Amniotic epithelial cell (primary cell): Measurements from ENCODE around the gene CLIP2.
"Not testable (repeated sequence)": the region's sequence is repeated elsewhere in the genome, so short reads cannot be mapped to it uniquely, and the experiment has no call there.

Experiments
- DNase-seq: peaks from one replicate; pipeline ENCODE4 v3.0.0-alpha.2; 2010; ENCODE audit warnings: low read depth

The CLIP2 gene

DNA sequence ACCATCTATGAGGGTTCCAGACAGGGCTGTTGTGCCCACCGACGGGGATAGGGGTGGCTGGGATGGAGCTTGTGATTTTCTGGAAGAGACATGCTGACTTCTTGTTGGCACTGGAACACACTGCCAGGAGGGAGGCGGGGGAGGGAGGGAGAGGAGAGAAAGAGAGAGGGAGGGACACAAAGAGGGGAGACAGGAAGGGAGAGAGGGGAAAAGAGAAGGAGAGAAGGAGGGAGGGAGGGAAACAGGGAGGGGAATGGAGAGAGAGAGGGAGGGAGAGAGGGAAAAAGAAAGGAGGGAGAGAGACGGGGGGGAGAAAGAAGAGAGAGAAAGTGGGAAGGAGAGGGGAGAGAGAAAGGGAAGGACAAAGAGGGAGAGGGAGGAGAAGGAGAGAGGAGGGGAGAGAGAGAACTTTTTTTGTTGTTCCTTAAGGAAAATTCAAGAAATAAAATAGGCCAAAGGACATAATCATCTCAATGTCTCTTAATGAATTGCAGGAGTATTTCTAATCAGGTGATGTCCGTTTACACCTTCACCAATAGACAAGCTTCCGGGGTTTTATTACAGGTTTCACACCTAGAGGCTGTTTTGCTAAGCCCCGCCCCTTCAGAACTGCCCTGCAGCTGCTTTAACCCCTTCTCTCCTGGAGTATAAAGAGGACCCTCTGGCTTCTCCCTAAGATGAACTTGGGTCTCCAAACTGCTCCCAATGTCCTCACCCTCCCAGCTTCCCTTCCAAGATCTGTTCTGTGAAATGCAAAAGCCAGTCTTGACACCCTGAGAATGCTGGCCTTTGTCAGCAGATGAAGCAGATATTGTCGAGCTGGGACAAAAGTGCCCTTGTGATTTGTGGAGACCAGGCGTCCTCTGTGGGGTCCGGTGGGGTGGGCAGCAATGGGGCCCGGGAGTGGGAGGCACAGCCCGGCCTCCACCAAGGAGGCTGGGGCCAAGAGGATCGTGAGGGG is 82.5 kb downstream of the CLIP2 start:
- peak; percentile 14 for DNase-seq

DNA sequence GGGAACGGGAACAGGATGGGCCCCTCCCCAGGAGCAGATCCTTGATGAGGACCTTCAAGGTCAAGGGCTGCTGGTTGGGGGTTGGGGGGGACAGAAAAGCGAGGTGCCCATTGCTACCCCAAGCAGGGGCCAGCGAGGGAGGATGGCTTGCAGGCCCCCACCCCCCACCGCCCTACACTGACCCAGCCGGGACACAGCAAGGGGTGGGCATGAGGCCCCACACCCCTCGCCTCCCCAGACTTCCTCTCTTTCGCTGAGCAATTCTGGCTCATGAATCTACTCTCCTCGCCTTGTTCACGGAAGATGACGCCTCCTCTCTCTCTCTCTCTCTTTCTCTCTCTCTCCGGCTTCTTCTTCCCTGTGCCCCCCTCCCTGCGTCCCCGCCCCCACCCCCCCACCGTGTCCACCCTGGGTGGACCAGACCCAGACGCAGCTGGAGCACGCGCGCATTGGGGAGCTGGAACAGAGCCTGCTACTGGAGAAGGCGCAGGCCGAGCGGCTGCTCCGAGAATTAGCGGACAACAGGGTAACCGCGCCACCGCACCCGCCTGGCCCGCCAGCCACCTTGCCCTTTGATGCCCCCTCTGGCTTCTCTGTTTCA is 83.4 kb downstream of the CLIP2 start:
- DNase-seq = peak; percentile 22

DNA sequence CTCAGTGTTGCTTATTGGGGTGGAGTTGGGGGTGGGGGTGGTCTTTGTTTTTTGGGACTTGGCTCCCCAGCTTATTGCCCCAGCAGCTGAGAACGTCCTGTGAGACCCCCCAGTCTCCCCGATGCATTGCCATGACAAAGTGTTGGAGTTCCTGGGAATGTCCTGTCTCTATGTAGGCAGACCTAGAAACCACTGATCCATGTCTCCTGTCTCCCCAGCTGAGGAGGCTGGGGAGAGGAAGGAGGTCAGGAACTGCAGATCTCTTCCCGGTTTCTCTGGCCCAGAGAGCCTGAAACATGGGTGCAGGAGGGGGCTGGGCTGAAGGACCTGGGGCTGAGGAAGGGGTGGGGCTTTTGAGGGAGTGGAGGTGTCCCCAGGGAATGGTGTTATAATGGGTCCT is 84.3 kb downstream of the CLIP2 start:
- no peak for DNase-seq

DNA sequence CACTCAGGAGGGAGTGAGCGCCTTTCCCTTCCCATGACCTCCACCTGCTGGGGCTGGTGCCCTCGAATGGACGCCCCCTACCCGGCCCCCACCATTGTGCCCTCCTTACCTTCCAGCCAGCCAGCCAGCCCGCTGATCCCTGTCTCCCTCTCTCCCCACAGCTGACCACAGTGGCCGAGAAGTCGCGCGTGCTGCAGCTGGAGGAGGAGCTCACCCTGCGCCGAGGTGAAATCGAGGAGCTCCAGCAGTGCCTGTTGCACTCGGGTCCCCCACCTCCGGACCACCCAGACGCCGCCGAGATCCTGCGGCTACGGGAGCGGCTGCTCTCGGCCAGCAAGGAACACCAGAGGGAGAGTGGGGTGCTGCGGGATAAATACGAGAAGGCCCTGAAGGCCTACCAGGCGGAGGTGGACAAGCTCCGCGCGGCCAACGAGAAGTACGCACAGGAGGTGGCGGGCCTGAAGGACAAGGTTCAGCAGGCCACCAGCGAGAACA is 86.6 kb downstream of the CLIP2 start:
- no peak for DNase-seq

DNA sequence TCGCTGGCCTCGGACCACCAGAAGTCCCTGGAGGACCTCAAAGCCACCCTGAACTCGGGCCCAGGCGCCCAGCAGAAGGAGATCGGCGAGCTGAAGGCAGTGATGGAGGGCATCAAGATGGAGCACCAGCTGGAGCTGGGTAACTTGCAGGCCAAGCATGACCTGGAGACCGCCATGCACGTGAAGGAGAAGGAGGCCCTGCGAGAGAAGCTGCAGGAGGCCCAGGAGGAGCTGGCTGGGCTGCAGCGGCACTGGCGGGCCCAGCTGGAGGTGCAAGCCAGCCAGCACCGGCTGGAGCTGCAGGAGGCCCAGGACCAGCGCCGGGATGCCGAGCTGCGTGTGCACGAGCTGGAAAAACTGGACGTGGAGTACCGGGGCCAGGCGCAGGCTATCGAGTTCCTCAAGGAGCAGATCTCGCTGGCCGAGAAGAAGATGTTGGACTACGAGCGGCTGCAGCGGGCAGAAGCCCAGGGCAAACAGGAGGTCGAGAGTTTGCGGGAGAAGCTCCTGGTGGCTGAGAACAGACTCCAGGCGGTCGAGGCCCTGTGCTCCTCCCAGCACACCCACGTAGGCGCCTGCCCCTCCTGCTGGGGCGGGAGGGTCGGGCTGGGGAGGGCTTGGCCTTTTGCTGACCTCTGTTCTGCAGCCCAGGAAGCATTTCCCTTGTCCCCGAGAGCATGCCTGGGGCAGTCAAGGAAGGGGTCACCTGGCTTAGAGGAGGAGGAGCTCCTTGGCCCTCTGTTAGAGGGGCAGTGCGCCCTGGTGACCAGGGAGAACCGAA is 87.2 kb downstream of the CLIP2 start:
- DNase-seq = no peak

DNA sequence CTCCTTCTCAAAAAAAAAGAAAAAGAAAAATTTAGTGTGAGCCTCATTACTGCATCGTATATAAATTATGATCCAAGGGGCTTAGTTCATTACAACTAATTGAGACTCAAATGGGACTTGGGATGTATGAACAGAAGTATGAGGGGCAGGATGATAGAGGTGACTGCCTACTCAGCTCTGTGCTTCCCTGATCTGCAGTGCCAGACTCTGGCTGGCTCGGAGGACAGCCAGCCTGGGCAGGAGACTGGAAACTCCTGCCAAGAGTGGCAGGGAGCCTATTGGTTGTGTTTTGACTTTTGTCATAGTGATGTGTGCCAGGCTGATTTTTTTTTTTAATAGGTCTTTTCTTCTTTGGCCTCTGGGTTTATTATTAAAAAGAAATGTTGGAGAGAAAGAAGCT is 90.7 kb downstream of the CLIP2 start:
- DNase-seq = no peak

DNA sequence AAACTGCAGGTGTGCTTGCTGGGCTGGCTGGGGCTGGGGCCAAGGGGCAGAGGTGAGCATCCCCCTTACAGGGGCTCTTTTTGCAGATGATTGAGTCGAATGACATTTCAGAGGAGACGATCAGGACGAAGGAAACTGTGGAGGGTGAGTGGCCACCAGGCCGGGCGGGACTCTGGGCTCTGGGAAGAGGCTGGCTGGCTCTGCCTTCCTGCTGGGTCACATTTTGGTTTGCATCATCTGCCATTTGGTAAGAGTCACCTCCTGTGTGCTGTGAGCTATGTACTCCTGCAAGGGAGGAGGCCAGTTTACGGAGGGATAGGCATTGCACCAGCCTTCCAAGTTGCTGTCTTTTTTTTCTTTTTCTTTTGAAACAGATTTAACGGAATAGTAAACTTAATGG is 91.5 kb downstream of the CLIP2 start:
- no peak for DNase-seq

DNA sequence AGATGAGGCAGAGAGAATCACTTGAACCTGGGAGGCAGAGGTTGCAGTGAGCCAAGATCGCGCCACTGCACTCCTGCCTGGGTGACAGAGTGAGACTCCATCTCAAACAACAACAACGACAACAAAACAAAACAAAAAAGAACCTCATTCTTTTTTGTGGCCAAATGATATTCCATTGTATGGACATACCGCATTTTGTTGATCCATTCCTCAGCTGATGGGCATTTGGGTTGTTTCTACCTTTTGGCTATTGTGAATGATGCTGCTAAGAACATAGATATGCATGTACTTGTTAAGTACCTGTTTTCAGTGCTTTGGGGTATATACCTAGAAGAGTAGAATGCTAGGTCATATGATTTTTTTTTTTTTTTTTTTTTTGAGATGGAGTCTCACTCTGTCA is 94.9 kb downstream of the CLIP2 start:
- DNase-seq = not testable (repeated sequence)

DNA sequence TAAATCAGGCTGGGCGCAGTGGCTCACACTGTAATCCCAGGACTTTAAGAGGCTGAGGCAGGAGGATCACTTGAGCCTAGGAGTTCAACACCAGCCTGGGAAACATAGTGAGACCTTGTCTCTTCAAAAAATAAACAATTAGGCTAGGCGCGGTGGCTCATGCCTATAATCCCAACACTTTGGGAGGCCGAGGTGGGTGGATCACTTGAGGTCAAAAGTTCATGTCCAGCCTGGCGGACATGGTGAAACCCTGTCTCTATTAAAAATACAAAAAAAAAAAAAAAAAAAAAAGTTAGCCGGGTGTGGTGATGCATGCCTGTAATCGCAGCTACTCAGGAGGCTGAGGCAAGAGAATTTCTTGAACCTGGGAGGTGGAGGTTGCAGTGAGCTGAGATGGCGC is 95.6 kb downstream of the CLIP2 start:
- not testable (repeated sequence) for DNase-seq

DNA sequence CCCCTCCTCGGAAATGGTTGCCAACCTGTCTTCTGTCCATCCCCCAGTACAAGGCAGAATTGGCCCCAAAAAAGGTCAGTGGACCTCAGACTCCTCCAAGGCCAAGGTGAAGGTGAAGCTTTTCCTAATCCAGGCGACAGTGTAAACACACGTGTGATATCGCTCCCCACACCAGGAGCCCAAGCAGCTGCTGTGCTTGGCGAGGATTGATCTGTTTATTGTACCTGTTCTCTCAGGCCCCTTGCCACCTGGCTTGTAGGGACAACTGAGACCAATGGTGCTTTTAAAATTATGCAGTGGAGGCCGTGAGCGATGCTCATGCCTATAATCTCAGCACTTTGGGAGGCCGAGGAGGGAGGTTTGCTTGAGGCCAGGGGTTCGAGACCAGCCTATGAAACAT is 98.4 kb downstream of the CLIP2 start:
- DNase-seq = no peak

DNA sequence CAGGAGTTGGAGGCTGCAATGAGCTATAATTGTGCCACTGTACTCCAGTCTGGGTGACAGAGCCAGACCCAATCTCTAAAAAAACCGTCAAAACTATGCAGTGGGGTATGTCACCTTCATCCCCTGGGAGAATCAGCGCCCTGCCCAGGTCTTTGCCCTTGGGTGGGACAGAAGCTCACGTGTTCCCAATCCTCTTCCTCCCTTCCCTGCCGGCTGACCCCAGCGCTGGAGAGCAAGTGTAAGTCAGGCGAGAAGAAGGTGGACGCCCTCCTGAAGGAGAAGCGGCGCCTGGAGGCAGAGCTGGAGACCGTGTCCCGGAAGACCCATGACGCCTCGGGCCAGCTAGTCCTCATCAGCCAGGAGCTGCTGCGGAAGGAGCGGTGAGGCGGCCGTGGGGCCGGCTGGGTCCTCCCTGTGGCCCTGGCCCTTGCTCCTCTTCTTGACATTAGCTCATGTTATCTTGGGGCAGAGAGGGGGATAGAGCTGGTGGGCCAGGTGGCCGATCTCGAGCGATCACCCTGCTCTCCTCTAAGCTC is 99.7 kb downstream of the CLIP2 start:
- DNase-seq = no peak

DNA sequence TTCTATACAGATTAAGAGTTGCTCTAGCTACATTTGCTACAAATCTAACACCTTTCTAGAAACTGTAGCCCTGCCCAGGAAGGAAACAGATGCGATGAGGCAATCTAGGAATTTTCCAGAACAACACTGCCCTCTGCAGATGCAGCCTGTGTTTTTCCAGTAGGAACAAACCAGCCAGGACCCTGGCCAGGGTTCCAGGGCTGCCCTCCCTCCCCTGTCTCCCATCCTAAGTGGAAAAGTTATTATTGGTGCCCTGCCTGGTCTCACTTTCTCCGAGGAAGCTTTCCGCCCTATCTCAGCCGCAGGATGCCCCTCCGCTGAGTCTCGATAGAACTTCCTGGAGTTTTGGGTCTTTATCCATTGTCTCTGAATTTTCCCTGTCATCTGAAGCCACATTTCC is 104.5 kb downstream of the CLIP2 start:
- DNase-seq = peak; percentile 58

DNA sequence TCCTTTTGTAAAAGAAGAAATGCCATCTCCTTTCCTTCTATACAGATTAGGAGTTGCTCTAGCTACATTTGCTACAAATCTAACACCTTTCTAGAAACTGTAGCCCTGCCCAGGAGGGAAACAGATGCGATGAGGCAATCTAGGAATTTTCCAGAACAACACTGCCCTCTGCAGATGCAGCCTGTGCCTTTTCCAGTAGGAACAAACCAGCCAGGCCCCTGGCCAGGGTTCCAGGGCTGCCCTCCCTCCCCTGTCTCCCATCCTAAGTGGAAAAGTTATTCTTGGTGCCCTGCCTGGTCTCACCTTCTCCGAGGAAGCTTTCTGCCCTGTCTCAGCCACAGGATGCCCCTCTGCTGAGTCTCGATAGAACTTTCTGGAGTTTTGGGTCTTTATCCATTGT is 105.4 kb downstream of the CLIP2 start:
- DNase-seq = peak; percentile 58

DNA sequence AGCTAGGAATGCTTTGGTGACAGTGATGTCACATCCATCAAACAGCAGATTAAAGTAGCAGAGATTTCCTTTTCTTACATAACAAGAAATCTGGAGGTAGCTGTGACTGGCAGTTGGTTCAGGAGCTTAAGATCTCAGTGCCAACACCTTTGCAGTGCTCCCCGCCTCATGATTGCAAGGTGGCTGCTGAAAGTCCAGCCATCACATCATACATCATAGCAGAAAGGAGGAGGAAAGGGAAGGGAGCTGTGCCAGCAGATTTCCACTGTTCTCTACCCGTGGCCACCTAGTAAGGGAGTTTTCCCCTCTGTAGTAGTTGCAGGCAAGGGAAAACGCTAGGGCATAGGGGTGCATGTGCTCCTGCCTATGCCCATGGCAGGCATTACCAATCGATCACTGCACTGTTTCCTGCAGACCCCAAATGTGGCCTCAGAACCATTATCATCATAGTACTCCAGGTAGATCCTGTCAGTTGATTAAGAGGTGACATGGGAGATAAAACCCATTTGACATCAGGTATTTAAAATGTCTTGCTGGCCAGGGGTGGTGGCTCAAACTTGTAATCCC is 106.6 kb downstream of the CLIP2 start:
- no peak for DNase-seq

DNA sequence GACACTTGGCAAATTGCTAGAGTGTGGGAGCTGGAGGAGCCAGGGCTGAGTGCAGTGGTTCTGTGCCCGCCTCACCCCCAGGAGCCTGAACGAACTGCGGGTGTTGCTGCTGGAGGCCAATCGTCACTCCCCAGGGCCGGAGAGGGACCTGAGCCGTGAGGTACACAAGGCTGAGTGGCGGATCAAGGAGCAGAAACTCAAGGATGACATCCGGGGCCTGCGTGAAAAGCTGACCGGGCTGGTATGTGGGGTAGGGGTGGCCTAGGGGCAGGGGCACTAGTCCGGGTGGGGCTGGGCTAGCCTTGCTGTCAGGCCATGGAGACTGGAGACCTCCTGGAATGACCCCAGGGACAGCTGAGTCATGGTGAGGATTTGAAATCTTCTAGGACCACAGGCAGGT is 107.8 kb downstream of the CLIP2 start:
- DNase-seq = no peak

DNA sequence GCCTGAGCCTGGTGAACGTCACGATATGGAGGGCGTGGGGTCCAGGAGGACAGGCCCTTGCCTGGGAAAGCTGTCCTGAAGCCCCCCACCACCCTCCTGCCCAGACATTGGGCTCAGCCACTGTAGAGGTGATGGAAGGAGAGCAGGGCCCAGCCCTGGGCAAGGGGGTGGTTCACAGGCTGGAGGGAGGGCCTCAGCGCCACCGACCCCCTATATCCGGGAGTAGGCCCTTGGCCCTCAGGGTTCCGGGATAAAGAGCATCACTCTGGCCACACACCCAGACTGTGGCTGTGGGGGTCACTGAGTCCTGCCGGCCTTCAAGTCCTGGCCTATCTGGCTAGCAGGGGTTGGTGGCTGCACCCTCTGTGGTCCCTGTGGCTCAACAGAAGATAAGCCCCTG is 109.2 kb downstream of the CLIP2 start:
- DNase-seq = no peak

DNA sequence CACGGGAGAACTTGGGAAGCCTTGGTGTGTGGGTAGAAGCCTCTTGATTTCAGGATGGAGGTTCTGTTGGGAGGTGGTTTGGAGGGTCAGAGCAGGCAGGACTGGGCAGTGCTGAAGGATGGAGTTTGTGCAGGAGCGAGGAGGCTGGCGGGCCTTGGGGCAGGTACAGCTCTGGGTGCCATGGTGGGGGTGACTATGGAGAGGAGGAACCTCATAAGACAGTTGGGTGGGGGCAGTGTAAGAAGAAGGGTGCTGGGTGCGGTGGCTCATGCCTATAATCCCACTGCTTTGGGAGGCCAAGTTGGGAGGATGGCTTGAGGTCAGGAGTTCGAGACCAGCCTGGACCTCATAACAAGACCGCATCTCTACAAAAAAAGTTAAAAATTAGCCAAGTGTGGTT is 109.8 kb downstream of the CLIP2 start:
- no peak for DNase-seq

DNA sequence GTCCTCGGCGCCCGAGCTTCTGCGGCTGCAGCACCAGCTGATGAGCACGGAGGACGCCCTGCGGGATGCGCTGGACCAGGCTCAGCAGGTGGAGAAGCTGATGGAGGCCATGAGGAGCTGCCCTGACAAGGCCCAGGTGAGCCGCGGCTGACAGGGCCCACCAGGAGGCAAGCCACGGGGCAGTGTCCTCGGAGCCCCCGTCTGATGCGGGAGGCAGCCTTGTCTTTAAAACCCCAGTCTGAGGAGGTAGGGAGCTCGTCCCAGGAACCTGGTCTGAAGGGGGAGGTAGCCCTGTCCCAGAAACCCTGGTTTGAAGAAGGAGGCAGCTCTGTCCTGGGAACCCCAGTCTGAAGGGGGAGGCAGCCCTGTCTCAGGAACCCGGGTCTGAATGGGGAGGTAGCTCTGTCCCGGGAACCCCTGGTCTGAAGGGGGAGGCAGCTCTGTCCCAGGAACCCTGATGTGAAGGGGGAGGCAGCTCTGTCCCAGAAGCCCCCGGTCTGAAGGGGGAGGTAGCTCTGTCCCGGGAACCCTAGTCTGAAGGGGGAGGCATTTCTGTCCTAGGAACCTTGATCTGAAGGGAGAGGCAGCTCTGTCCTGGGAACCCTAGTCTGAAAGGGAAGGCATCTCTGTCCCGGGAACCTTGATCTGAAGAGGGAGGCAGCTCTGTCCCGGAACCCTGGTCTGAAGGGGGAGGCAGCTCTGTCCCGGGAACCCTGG is 111.4 kb downstream of the CLIP2 start:
- DNase-seq = no peak

DNA sequence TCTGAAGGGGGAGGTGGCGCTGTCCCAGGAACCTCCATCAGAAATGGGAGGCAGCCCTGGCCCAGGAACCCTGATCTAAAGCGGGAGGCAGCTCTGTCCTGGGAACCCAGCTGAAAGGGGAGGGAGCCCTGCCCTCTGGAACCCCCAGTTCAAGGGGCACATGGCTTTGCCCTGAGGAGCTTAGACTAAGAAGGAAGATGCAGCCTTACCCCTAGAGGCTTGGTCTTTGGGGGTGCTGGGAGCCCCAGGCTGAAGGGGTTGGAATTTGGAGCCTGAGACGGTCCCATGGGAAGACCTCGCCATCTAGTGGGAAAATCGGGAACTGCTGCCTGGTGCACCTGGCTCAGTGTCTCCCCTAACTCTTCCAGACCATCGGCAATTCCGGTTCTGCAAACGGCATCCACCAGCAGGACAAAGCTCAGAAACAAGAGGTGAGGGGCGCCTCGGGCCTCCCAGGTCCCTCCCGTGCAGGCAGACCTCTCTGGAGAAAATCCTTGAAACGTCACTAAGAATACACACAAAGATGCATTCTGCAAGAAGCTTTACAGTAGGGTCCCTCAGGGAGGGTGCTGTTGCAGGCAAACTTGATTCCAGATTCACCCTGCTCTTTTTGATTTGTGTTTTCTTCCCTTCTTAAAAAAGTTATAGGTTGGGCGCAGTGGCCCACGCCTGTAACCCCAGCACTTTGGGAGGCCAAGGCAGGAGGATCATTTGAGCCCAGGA is 112.1 kb downstream of the CLIP2 start:
- DNase-seq = peak; percentile 32

DNA sequence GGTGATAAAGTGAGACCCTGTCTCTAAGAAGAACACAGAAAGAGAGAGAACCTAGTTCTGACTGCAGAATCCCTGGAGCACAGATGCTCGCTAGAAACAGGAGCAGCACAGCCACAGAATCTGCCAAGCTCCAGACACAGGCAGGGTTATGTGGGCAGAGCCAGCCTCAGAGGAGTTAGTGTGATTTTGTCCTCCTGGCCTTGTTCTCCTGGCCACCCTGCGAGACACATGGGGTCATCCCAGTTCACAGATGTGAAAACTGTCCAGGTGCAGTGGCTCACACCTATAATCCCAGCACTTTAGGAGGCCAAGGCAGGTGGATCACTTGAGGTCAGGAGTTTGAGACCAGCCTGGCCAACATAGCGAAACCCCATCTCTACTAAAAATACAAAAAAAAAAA is 113.5 kb downstream of the CLIP2 start:
- not testable (repeated sequence) for DNase-seq
